Liver (tissue), 9 donors: ENCODE measurements around the gene HS3ST3B1. TPM values are rescaled to one million over a fixed set of nuclear protein-coding genes. Genes with fewer than 3 reads are reported as not detected.

ENCODE experiments used
- DNase-seq: peaks from one replicate; pipeline ENCODE4 v3.0.0-alpha.2; 2017; ENCODE audit warnings: low spot score
- H3K27ac ChIP-seq, 2 donors: one replicate each; pipeline ENCODE4 v1.7.0; 2013; ENCODE audit warnings: inconsistent platforms in 2 of 2, low read length in 2 of 2, control low read depth in 1 of 2, low read depth in 1 of 2, mild to moderate bottlenecking in 1 of 2
- H3K27me3 ChIP-seq, 4 donors: one replicate each; pipeline versions ENCODE4 v1.6.1 to v1.7.0; 2013; ENCODE audit warnings: low read length in 3 of 4, inconsistent platforms in 1 of 4, mild to moderate bottlenecking in 1 of 4, moderate library complexity in 1 of 4; ENCODE audit not compliant: control insufficient read depth in 4 of 4, insufficient read depth in 4 of 4
- H3K36me3 ChIP-seq, 4 donors: one replicate each; pipeline versions ENCODE4 v1.6.1 to v1.7.0; 2013; ENCODE audit warnings: low read length in 3 of 4, mild to moderate bottlenecking in 3 of 4, low read depth in 1 of 4, moderate library complexity in 1 of 4; ENCODE audit not compliant: control insufficient read depth in 4 of 4, insufficient read depth in 3 of 4
- H3K4me1 ChIP-seq, 4 donors: one replicate each; pipeline versions ENCODE4 v1.6.1 to v1.7.0; 2013; ENCODE audit warnings: low read length in 3 of 4, mild to moderate bottlenecking in 3 of 4, moderate library complexity in 1 of 4; ENCODE audit not compliant: control insufficient read depth in 4 of 4, insufficient read depth in 4 of 4
- H3K4me3 ChIP-seq, 3 donors: one replicate each; pipeline versions ENCODE4 v1.6.1 to v1.7.0; 2013; ENCODE audit warnings: low read length in 3 of 3, control low read depth in 1 of 3, low read depth in 1 of 3, mild to moderate bottlenecking in 1 of 3
- H3K9ac ChIP-seq, 2 donors: one replicate each; pipeline ENCODE4 v1.7.0; 2013; ENCODE audit warnings: low read length in 2 of 2, mild to moderate bottlenecking in 2 of 2, moderate library complexity in 2 of 2, control low read depth in 1 of 2, low read depth in 1 of 2
- H3K9me3 ChIP-seq, 4 donors: one replicate each; pipeline versions ENCODE4 v1.6.1 to v1.7.0; 2013; ENCODE audit warnings: low read length in 3 of 4; ENCODE audit not compliant: control insufficient read depth in 4 of 4
- EGR1 ChIP-seq, 2 donors: IDR thresholded peaks; 2 replicates each; pipeline ENCODE4 v1.6.1; 2016 to 2018; ENCODE audit warnings: antibody characterized with exemption in 2 of 2, low read depth in 2 of 2
- FOXA1 ChIP-seq: IDR thresholded peaks from 2 replicates; pipeline ENCODE4 v1.6.1; 2016; ENCODE audit warnings: antibody characterized with exemption
- FOXA2 ChIP-seq: IDR thresholded peaks from 2 replicates; pipeline ENCODE4 v1.6.1; 2016; ENCODE audit warnings: antibody characterized with exemption
- GABPA ChIP-seq, 2 donors: IDR thresholded peaks in 1 of 2; conservative IDR thresholded peaks in 1 of 2; 2 replicates each; pipeline ENCODE4 v1.6.1; 2016; ENCODE audit warnings: antibody characterized with exemption in 2 of 2, mild to moderate bottlenecking in 1 of 2, moderate library complexity in 1 of 2
- HNF4A ChIP-seq, 2 donors: conservative IDR thresholded peaks; 2 replicates each; pipeline ENCODE4 v1.6.1; 2016; ENCODE audit warnings: antibody characterized with exemption in 2 of 2, mild to moderate bottlenecking in 2 of 2
- HNF4G ChIP-seq: IDR thresholded peaks from 2 replicates; pipeline ENCODE4 v1.6.1; 2016; ENCODE audit warnings: antibody characterized with exemption
- JUND ChIP-seq, 2 donors: IDR thresholded peaks; 2 replicates each; pipeline ENCODE4 v1.6.1; 2016; ENCODE audit warnings: antibody characterized with exemption in 2 of 2
- NR2F2 ChIP-seq: IDR thresholded peaks from 2 replicates; pipeline ENCODE4 v1.6.1; 2016; ENCODE audit warnings: antibody characterized with exemption
- RAD21 ChIP-seq, 2 donors: IDR thresholded peaks; 2 replicates each; pipeline ENCODE4 v1.6.1; 2016; ENCODE audit warnings: antibody characterized with exemption in 2 of 2, mild to moderate bottlenecking in 2 of 2
- RXRA ChIP-seq, 2 donors: IDR thresholded peaks; 2 replicates each; pipeline ENCODE4 v1.6.1; 2017 to 2018; ENCODE audit warnings: antibody characterized with exemption in 2 of 2, mild to moderate bottlenecking in 1 of 2
- SP1 ChIP-seq: IDR thresholded peaks from 2 replicates; pipeline ENCODE4 v1.6.1; 2018; ENCODE audit warnings: antibody characterized with exemption, mild to moderate bottlenecking
- TAF1 ChIP-seq: conservative IDR thresholded peaks from 2 replicates; pipeline ENCODE4 v1.6.1; 2016; ENCODE audit warnings: antibody characterized with exemption, mild to moderate bottlenecking
- YY1 ChIP-seq: IDR thresholded peaks from 2 replicates; pipeline ENCODE4 v1.6.1; 2016; ENCODE audit warnings: antibody characterized with exemption, mild to moderate bottlenecking
- ZBTB33 ChIP-seq: IDR thresholded peaks from 2 replicates; pipeline ENCODE4 v1.6.1; 2016; ENCODE audit warnings: antibody characterized with exemption
- WGBS: extraction: QIAGEN DNeasy Blood & Tissue Kit; methylation state at CpG from one replicate; pipeline ENCODE4 v1.1.7; 2013; 5-methylcytosine and 5-hydroxymethylcytosine counted together
- polyA plus RNA-seq, 2 donors: library from polyadenylated mRNA; stranded (reverse) in 1 of 2; unstranded in 1 of 2; fragments of 200-250 nt in 1 of 2; fragments of >200 nt in 1 of 2; fragmentation: Nextera tagmentation in 1 of 2; extraction: Ambion mirVana in 1 of 2; gene quantifications; one replicate each; pipeline versions ENCODE4 v1.2.1 to v1.2.3, GENCODE V29; 2013 to 2015
- total RNA-seq, 2 donors: library from RNA; depleted of rRNA; stranded (reverse); fragments of >200 nt; gene quantifications; one replicate each; pipeline ENCODE4 v1.2.3, GENCODE V29; 2014
- TF ChIP-seq, protein P1 (sequence below): IDR thresholded peaks from 2 replicates; pipeline ENCODE4 v1.6.1; 2016; ENCODE audit warnings: antibody characterized with exemption
- TF ChIP-seq, protein P2 (sequence below): IDR thresholded peaks from 2 replicates; pipeline ENCODE4 v1.6.1; 2016; ENCODE audit warnings: antibody characterized with exemption
- TF ChIP-seq, protein P3 (sequence below): fragments of 150-350 bp; IDR thresholded peaks from 2 replicates; pipeline ENCODE4 v1.5.1; 2017; ENCODE audit warnings: improper control_type of control experiment, low read depth, low read length; ENCODE audit not compliant: missing input control
- TF ChIP-seq, protein P4 (sequence below): IDR thresholded peaks from 2 replicates; pipeline ENCODE4 v1.6.1; 2016; ENCODE audit warnings: antibody characterized with exemption, mild to moderate bottlenecking
- donor health status: healthy.
- donor health status: healthy.
- donor health status: healthy.
- donor health status: healthy.
- donor health status: healthy.

The HS3ST3B1 gene
- total RNA-seq (10 to 100 TPM; 26.9 to 33.5 TPM), polyA plus RNA-seq (10 to 100 TPM; 11.9 to 17.8 TPM)

GRCh38 chr17:14300575-14301278, at the start of gene HS3ST3B1:
TSS of gene HS3ST3B1 (plus strand) at chr17:14301081. CDS start at chr17:14301519, 438 bp downstream.
- under 1% methylated on average over 49 of the region's 49 CpGs for WGBS
- H3K27me3 ChIP-seq: no peaks in the 10 kb centered on the region

More at GRCh38 chr17:14300575-14301278, at the start of gene HS3ST3B1:
- no peaks in the 10 kb centered on the region for H3K9me3 ChIP-seq
- H3K36me3 ChIP-seq: no peaks in the 10 kb centered on the region
- peak within 1 kb of the TSS; percentile 78 to 91 for H3K9ac ChIP-seq
- peak within 1 kb of the TSS; percentile 94 to 99 for H3K27ac ChIP-seq
- DNase-seq: peak; percentile 94
- peak; percentile 62 for TF ChIP-seq FOXA1
- TF ChIP-seq, protein P1, sequence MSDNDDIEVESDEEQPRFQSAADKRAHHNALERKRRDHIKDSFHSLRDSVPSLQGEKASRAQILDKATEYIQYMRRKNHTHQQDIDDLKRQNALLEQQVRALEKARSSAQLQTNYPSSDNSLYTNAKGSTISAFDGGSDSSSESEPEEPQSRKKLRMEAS: peak; percentile 74
- TF ChIP-seq YY1: peak; percentile 95
- peak; percentile 50 to 67 for TF ChIP-seq RXRA (IDR thresholded peaks at IDR 0.05)
- no peak for TF ChIP-seq FOXA2
- peak; percentile 58 for TF ChIP-seq ZBTB33
- peak in 1 of 2 donors; percentile 48 for TF ChIP-seq JUND (IDR thresholded peaks at IDR 0.05)
- TF ChIP-seq HNF4A (conservative IDR thresholded peaks at IDR 0.05): peak; percentile 24 to 31
- peak; percentile 27 to 56 for TF ChIP-seq EGR1 (IDR thresholded peaks at IDR 0.05; ENCODE audit: low read depth in 2 of 2)
- TF ChIP-seq, protein P2, sequence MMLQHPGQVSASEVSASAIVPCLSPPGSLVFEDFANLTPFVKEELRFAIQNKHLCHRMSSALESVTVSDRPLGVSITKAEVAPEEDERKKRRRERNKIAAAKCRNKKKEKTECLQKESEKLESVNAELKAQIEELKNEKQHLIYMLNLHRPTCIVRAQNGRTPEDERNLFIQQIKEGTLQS: no peak
- no peak for TF ChIP-seq HNF4G
- TF ChIP-seq, protein P3, sequence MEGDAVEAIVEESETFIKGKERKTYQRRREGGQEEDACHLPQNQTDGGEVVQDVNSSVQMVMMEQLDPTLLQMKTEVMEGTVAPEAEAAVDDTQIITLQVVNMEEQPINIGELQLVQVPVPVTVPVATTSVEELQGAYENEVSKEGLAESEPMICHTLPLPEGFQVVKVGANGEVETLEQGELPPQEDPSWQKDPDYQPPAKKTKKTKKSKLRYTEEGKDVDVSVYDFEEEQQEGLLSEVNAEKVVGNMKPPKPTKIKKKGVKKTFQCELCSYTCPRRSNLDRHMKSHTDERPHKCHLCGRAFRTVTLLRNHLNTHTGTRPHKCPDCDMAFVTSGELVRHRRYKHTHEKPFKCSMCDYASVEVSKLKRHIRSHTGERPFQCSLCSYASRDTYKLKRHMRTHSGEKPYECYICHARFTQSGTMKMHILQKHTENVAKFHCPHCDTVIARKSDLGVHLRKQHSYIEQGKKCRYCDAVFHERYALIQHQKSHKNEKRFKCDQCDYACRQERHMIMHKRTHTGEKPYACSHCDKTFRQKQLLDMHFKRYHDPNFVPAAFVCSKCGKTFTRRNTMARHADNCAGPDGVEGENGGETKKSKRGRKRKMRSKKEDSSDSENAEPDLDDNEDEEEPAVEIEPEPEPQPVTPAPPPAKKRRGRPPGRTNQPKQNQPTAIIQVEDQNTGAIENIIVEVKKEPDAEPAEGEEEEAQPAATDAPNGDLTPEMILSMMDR: peak; percentile 11
- TF ChIP-seq SP1: peak; percentile 97
- peak; percentile 55 to 59 for TF ChIP-seq RAD21 (IDR thresholded peaks at IDR 0.05)
- TF ChIP-seq, protein P4, sequence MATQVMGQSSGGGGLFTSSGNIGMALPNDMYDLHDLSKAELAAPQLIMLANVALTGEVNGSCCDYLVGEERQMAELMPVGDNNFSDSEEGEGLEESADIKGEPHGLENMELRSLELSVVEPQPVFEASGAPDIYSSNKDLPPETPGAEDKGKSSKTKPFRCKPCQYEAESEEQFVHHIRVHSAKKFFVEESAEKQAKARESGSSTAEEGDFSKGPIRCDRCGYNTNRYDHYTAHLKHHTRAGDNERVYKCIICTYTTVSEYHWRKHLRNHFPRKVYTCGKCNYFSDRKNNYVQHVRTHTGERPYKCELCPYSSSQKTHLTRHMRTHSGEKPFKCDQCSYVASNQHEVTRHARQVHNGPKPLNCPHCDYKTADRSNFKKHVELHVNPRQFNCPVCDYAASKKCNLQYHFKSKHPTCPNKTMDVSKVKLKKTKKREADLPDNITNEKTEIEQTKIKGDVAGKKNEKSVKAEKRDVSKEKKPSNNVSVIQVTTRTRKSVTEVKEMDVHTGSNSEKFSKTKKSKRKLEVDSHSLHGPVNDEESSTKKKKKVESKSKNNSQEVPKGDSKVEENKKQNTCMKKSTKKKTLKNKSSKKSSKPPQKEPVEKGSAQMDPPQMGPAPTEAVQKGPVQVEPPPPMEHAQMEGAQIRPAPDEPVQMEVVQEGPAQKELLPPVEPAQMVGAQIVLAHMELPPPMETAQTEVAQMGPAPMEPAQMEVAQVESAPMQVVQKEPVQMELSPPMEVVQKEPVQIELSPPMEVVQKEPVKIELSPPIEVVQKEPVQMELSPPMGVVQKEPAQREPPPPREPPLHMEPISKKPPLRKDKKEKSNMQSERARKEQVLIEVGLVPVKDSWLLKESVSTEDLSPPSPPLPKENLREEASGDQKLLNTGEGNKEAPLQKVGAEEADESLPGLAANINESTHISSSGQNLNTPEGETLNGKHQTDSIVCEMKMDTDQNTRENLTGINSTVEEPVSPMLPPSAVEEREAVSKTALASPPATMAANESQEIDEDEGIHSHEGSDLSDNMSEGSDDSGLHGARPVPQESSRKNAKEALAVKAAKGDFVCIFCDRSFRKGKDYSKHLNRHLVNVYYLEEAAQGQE: peak; percentile 91
- TF ChIP-seq TAF1: peak; percentile 97
- peak; percentile 72 for TF ChIP-seq NR2F2
- TF ChIP-seq GABPA (IDR thresholded peaks at IDR 0.05 in 1 of 2, conservative IDR thresholded peaks at IDR 0.05 in 1 of 2): peak in 1 of 2 donors; percentile 29
- peaks cover 8 to 43% (median 23%) of the 10 kb centered on the region in 4 donors for H3K4me1 ChIP-seq
- peak within 1 kb of the TSS; percentile 84 to 90 (median 85) for H3K4me3 ChIP-seq
